ENCODE data around the gene HERC2.
"Not testable (repeated sequence)": the region's sequence is repeated elsewhere in the genome, so short reads cannot be mapped to it uniquely, and the experiment has no call there.

DNA sequence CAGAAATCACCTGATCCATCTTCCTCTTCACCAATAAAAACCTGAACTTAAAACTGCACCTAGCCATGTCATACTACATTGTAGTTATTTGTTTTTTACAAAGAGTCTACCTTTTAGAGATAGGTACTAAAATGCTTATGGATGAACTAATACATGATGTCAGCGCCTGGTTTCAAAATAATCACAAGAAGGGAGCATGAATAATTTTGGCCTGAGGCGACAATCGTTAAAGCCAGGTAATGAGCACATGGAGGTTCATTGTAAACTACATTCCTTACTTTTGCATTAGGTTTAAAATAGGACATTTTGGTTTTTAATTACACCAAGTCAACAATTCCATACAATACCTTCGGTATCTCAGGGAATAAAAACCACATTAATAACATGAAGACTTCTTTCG is 125.4 kb downstream of the HERC2 start:
- TF ChIP-seq, protein P1, sequence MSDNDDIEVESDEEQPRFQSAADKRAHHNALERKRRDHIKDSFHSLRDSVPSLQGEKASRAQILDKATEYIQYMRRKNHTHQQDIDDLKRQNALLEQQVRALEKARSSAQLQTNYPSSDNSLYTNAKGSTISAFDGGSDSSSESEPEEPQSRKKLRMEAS (IDR thresholded peaks at IDR 0.05; ENCODE audit: insufficient read depth, insufficient read length), result not testable (repeated sequence)
- TF ChIP-seq, protein P2, sequence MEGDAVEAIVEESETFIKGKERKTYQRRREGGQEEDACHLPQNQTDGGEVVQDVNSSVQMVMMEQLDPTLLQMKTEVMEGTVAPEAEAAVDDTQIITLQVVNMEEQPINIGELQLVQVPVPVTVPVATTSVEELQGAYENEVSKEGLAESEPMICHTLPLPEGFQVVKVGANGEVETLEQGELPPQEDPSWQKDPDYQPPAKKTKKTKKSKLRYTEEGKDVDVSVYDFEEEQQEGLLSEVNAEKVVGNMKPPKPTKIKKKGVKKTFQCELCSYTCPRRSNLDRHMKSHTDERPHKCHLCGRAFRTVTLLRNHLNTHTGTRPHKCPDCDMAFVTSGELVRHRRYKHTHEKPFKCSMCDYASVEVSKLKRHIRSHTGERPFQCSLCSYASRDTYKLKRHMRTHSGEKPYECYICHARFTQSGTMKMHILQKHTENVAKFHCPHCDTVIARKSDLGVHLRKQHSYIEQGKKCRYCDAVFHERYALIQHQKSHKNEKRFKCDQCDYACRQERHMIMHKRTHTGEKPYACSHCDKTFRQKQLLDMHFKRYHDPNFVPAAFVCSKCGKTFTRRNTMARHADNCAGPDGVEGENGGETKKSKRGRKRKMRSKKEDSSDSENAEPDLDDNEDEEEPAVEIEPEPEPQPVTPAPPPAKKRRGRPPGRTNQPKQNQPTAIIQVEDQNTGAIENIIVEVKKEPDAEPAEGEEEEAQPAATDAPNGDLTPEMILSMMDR (IDR thresholded peaks at IDR 0.05; ENCODE audit: extremely low read depth in 1 of 2, insufficient read depth in 1 of 2, low read depth in 1 of 2, low read length in 2 of 2), result not testable (repeated sequence)
- not testable (repeated sequence) for TF ChIP-seq POLR2A (IDR thresholded peaks at IDR 0.05; ENCODE audit: low read depth, low read length); POLR2AphosphoS5 (IDR thresholded peaks at IDR 0.05; ENCODE audit: insufficient read depth, low read depth, low read length)
